Activated CD4-positive, CD25-positive, alpha-beta regulatory T cell treated with anti-CD3 and anti-CD28 coated beads, Interleukin-2, amount 50 U/mL, for 24 hours (primary cell): Measurements from ENCODE around the gene PKP3.
"Not testable (repeated sequence)": the region's sequence is repeated elsewhere in the genome, so short reads cannot be mapped to it uniquely, and the experiment has no call there.

Source experiments
- ATAC-seq, 2 donors: fragments of 150-1000 bp; cut with Tn5 transposase; one replicate each; pipeline ENCODE4 v1.10.0; 2021; ENCODE audit warnings: mild to moderate bottlenecking in 1 of 2, moderate library complexity in 1 of 2

PKP3 gene

GRCh38 chr11:432501-433100, 38.6 kb downstream of the PKP3 start:
- no peak for ATAC-seq

DNA sequence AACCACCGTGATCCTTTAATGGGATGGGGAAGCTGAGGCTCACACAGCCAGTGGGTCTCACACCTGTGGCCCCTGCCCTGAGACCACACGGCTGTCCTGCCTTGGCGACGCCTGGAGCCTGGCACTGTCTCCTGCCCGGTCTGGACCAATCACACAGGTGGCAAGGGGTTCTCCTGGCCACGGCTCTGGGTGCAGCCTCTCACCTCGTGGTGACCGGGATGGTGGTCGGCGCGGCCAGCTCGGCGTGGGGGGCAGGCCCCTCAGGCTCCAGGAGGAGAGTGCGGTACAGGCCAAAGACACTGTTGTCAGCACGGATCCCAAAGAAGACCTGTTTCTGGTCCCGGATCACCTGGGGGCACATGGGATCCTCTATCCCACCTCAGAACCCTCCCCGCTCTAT, 39.1 kb downstream of the PKP3 start:
- no peak for ATAC-seq

DNA sequence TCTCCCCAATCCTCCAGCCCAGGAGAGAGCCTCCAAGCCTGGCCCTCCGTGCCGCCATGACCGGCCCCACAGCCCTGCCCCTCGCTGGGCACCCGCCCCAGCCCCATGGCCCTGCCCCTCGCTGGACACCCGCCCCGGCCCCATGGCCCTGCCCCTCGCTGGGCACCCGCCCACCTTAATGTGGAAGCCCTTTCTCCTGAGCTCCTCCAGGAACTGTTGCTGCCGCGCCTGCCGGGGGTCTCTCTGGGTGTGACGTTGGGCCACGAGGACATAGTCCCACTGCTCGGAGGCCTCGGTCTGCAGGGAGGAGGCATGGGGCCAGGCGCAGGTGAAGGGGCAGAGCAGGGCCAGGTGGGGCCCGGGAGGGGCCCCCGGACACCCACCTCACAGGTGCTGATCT, 39.6 kb downstream of the PKP3 start:
- no peak for ATAC-seq

GRCh38 chr11:434496-434895, 40.5 kb downstream of the PKP3 start:
- ATAC-seq: no peak

- ATAC-seq: not testable (repeated sequence)
Observed at GRCh38 chr11:434999-435740, 41.2 kb downstream of the PKP3 start.

DNA sequence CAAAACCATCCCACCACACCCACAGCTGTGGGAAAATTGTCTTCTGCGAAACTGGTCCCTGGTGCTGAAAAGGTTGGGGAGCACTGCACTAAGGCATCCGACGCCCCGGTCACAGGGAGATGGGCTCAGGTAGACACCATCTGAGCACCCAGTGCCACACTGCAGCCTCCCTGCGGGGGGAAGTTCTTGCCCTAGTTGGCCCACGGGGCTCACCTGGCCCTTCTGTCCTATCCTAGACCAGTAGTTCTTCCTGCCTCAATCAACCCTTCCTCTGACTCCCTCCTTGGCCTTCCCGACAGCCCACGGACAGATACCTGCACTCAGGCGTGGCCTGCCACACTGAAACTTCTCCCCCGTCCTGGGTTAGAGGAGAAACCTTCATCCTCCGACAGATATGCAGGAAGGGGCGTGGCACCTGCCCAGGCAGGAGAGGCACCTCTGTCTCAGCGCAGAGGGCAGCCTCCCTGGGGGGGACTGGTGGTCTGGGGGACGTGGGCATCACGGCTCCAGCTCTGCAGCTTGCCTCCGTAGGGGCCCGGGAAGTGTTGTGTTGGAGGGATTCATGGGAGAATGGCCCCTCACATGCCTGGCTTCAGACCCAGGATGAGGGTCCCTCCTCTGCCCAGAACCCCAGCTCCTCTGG, 43.3 kb downstream of the PKP3 start:
- no peak for ATAC-seq

DNA sequence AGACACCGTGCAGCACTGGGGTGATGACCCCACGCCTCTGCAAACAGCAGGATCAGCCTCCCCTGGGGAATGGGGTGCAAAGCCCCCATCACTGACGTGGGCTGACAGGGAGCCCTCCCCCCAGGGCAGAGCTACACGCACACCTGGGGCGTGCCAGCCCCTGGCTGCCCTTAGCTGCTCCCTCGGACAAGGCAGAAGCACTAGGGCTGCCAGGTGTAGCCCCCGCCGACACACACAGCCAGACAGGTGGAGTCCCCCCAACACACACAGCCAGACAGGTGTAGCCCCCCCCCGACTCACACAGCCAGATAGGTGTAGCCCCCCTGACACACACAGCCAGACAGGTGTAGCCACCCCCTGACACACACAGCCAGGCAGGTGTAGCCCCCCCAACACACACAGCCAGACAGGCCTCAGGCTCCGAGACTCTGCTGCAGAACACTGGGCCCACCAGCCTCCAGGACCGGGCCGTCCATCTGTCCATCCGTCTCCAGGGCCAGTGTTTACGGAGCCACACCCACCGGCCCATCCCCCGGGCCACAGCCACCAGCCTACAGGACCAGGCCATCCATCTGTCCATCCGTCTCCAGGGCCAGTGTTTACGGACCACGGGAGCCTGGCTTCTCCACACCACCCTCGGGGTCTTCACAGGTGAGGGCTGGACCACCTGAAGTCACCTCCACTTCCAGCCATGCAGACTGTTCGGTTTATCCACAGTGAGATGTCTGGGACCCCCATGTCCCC, 44.3 kb downstream of the PKP3 start:
- no peak for ATAC-seq

DNA sequence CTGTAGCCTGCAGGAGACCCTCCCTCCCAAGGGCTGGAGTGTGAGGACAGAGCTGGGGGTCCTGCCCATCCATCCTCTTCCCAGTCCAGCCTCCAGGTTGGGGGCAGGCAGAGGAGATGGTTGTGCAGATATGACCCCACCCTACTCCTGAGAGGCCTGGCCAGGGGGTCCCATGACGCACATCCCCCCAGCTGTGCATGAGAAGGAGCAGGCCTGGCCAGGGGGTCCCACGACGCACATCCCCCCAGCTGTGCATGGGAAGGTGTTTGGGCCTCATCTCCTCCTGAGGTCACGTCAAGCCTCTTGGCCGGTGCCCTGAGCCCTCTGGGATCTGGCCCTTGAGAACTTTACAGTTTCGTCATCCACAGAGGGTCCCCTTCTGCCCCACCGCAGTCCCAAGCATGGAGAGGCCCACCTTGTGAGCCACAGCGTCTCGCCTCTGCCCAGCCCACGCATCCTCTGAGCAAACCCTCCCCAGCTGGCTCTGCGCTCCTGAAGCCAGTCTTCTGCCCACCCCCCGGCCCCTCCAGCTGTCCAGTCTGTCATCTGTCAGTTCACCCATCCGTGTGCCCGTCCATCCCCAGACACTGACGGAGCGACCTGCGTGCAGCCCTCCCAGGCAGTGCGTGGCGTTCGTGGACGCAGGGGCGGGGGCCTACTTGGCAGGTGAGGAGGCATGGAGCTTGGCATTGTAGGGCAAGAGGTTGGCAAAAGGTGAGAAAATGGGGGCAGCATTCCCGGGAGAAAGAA, 45.5 kb downstream of the PKP3 start:
- no peak for ATAC-seq

DNA sequence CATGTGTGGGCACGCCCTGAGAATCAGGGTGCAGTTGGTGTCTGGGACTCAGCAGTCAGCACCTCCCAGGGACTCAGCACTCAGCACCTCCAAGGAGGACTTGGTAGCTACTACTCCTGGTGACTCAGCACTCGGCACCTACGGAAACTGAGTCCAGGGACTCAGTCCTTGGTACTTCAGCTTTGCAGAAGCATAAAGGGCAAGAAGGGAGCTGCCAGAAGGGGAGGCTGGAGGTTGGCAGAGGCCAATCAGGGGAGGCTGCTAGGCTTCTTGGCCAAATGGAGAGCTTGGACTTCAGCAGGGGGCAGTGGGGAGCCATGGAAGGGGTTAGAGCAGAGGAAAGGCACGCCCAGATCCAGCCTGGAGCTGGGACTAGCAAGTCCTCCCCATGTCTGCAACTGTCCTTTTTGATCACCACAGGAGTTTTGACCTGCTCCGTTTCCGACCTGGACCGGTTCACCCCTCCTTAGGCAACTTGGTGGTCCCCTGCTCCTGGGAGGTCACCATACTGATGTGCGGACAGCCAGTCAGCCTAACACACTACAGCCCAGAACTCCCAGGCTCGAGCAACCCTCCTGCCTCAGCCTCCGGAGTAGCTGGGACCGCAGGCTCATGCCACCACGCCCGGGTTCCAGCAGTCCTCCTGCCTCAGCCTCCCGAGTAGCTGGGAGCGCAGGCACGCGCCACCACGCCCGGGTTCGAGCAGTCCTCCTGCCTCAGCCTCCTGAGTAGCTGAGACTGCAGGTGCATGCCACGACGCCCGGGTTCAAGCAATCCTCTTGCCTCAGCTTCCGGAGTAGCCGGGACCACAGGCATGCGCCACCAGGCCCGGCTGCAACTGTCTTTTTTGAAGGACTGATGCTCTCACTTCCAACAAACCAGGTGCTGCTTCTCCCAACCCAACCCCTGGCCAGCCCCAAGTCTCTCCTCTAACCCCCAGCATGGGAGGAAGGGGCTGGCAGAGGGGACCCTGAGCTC, 46.3 kb downstream of the PKP3 start:
- ATAC-seq: no peak

DNA sequence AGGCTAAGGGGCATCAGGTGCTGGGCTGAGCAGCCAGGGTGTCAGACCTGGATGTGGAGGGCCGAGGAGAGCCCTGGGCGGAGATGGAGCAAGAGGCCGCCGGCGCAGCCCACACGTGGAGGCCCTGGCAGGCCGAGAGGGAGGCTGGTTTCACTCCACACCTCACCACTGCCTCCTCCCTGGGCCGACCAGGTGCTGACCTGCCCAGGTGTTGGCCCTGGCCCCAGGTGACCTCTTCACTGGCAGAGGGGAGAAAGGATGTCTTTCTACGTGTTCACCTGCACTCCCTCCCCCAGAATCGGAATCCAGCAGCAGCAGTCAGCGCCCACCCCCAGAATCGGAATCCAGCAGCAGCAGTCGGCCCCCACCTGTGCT, 47.0 kb downstream of the PKP3 start:
- ATAC-seq: no peak

GRCh38 chr11:441418-442274, 47.6 kb downstream of the PKP3 start, which contains the start of gene ANO9:
Gene ANO9, minus strand, starts transcription at chr11:442011. Its CDS starts 85 bp downstream, at chr11:441926.
- peak; percentile 92 to 94 for ATAC-seq

DNA sequence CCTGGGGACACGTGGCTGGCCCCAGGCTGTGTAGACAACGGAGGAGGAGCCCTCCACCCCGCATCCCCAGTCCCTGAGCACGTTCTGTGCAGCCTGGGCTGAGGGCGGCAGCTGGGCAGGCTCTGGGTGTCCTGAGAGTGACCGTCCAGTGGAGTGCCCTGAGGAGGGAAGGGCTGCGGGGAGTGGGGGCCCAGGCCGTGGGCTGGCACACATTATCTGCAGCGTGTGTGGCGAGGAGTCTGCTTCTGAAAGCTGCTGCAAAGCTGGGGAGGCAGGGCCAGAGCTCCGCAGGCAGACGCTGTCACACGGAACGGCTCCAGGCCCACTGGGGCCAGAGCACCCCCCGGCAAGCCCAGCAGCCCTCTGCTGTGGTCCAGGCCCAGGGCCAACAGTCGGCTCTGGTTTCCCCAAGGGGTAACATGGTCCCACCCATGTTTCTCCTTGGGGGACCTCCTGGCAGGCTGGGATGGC, 48.6 kb downstream of the PKP3 start:
- ATAC-seq: no peak

DNA sequence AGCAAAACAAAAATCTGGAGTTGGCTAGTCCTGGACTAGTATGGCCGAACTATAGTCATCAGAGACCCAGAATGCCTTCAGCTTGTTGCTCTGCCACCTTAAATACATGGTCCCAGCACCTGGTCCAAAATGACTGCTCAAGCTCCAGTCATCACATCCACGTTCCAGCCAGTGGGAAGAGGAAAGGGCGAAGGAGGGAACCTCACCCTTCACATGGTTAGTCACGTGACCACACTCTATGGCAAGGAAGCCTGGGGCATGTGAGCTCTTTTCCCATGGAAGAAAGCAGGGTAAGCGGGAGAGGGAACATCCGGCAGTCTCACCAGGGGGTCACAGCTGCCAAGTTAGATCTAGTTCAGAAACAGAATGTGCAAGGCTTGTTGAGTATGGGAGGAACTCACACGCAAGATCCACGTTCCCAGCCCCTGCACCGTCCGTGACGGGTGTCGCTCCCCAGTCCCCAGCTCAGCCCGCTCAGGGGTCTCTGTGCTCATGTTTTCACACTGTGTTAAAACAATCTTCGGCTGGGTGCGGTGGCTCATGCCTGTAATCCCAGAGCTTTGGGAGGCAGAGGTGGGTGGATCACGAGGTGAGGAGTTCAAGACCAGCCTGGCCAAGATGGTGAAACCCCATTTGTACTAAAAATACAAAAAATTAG, 49.7 kb downstream of the PKP3 start:
- ATAC-seq: no peak

- no peak for ATAC-seq
Observed at GRCh38 chr11:444396-445144, 50.6 kb downstream of the PKP3 start.

GRCh38 chr11:445765-446588, 52.0 kb downstream of the PKP3 start:
- no peak for ATAC-seq

GRCh38 chr11:446891-447290, 52.9 kb downstream of the PKP3 start:
- ATAC-seq: no peak

GRCh38 chr11:447923-448731, 54.1 kb downstream of the PKP3 start:
- ATAC-seq: peak; percentile 64 to 69
